HuH-7.5 (cell line): Measurements from ENCODE around the gene NPHP4.
"Not testable (repeated sequence)": the region's sequence is repeated elsewhere in the genome, so short reads cannot be mapped to it uniquely, and the experiment has no call there.

Experiments used
- DNase-seq: peaks from one replicate; pipeline ENCODE4 v3.0.0; 2011; ENCODE audit warnings: low spot score

NPHP4 gene

DNA sequence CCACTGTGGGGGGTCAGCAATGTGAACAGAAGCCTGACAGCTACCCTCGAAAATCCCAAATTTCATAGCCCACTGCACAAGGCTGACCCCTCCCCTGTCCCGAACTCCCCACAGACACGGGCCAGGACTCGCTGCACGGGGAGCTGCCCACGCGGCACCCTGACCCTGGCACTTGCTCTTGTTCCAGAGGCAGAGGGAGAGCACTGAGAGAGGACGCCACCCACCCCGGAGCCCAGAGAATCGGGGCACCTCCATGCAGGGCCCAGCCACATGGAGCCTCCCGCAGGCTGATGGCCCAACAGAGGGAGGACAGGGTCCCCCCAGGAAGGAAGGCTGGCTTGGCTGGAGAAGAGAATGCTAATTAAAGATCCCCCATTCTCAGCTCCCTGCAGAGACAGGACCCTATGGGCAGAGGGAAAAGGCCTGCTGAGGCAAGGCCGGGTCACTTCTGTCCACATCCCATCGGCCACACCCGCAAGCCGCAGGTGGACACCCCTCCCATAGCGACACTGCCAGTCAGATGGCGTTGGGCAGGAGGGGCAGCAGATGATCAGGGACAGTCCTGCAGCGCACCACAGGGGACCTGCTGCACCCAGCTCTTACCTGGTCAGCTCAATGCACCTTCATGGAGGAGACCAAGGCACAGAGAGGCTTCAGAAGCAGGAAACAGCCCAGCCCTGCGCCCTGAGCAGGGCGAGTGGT, 136.9 kb downstream of the NPHP4 start:
- DNase-seq = no peak

DNA sequence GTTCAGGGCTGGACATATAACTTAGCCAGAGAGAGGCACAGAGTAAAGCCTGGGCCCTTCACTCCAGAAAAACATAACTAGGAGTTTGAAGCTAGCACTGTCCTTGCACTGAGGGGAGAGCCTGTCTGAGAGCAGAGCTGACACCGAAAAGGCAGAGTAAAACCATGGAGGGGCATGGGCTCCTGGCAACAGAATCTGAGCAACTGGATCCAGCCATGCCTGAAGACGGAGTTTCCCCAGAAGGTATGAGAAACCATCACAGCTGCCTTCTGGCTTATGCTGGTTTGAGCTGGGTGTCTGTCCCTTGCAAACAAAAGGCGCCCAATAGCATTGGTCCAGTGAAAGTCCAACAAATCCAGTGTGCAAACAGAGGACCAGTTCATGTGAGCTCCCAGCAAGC, 137.5 kb downstream of the NPHP4 start:
- no peak for DNase-seq

DNA sequence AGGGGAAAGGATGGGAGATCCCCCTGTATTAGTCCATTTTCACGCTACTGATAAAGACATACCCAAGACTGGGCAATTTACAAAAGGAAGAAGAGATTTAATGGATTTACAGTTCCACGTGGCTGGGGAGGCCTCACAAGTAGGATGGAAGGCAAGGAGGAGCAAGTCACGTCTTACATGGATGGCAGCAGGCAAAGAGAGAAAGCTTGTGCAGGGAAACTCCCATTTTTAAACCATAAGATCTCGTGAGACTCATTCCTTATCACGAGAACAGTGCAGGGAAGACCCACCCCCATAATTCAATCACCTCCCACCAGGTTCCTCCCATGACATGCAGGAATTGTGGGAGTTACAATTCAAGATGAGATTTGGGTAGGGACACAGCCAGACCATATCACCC, 138.4 kb downstream of the NPHP4 start:
- not testable (repeated sequence) for DNase-seq

DNA sequence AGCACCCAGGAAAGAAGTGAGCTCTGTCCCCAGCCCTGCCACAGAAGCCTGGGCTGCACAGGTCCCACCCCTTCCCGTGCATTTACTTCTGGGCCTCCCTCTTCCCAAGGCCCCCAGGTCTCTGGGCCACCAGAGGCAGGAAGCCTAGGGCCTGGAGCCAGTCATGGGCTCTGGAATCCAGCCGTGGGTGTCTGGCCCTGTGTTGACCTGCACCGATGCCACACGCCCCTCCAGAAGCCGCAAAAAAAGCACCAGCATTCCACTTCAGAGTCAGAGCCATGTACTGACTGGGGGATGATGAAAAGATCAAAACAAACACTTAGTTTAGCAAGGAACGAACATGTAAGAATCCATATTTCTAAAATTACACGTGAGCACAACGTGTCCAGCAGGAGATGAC, 141.7 kb downstream of the NPHP4 start:
- no peak for DNase-seq

DNA sequence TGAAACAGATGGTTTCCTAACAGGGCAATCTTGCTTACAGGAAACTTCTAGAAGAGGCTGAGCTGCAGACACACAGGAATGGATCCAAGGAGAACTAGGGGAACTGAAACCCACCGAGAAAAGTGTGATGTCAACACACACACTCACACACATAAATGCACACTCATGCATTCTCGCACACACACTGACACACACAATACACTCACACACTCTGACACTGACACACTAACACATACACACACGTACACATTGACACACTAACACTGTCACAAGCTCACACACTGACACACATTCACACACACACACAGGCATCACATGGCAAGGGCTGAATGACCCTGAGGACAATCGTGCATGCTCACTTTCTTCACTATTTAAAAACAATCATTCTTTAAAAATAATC, 142.7 kb downstream of the NPHP4 start:
- DNase-seq = no peak

DNA sequence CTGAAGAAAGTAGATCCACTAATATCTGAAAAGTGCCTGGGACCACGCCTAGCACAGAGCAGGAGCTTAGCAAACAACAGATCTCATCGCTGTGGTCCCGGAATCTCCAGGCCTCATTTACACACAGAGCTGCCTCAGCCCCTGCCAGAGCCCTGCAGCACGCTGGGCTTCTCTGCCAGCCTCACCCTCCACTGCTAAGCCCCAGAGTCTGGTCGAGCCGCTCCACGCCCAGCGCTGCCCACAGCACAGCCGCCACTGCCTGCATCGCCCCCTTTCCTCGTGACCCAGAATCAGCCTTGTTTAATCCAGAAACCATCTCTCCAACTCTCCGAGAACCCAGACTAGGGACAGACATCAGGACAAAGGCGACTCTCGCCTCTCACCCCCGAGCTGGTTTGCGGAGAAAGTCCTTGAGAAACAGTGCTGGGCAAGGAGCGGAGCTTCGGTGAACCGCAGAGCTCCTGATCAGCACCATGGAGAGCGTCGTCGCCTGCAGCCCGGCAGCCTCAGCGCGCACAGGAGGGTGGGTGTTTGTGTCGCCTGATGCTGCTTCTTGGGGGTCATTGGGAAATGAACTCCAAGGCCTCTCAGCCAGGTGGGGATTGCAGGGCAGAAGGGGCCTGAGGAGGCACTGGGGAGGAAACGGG, 145.1 kb downstream of the NPHP4 start:
- peak; percentile 58 for DNase-seq

DNA sequence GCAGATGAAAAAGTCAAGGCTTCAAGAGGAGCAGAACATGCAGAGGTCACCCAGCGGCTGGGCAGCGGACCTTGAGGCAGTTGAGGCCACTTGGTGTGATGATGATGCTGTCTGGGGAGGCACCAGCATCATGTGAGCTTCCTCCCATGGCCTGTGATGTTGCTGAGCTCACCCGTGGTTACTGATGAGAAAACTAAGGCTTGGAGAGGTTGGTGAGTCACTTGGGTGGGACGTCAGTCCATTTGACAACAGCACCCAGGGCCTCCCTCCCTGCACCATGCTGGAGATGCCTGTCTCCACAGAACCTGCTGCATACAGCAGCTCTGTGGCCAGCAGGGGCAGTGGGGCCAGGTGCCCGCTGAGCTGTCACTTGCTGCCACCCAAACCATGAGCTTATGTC, 146.8 kb downstream of the NPHP4 start:
- no peak for DNase-seq

DNA sequence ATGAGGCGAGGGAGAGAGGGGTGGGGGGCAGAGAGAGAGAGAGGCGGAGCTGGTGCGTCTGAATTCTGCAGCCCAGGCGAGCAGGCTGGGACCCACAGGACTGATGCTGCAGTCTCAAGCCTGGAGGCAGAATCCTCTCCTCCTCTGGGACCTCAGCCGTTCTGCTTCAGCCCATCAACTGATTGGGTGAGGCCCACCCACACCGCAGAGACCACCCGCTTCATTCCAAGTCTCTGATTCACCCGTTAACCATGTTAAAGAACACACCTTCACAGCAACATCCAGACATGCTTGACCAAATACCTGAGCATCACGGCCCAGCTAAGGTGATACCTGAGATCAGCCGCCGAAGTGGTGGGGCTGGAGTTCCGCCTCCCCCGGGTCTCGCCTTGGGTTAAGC, 147.8 kb downstream of the NPHP4 start:
- no peak for DNase-seq

DNA sequence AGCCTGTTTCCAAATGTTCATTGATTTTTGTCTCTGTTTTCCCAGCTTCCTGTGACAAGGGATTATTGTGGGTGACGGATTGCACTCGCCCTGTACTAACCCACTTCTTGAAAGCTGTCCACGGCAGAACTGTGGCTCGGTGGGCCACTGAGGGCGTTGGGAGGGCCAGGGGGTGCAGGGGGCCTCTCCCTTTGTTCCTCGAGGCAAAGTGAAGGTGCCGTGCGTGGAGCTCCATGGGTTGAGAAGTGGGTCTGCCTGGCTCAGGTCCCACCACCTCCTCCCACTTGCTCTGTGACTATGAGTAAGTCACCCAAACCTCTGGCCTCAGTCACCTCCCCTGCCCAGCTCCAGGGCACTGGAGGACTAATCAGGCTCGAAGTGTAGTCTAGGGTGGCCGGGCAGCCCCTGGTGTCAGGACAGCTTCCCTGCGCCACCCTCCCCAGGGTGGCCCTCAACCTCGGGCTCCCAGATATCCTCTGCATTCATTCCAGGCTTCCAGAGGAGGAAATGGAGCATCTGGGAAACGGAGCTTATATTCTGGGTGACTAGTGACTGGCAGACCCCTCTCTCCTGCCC, 148.6 kb downstream of the NPHP4 start:
- no peak for DNase-seq

DNA sequence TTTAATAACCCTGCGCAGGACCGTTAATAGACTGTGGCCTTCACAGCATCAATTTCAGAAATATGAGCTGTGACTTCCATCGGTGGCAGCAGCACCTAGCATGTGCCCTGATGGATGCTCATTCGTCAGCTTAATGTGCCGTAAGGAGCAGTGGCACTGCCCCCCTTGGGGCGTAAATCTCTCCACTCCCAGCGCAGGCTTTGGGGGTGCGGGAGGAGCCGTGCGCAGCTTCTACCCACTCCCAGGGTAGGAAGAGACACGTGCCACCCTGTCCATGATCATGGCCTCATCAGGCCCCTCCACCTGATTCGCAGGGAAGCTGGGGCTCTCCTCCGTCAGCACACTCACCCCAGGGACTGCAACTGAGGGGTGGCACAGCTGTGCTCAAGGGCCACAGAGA, 149.5 kb downstream of the NPHP4 start:
- DNase-seq = no peak

DNA sequence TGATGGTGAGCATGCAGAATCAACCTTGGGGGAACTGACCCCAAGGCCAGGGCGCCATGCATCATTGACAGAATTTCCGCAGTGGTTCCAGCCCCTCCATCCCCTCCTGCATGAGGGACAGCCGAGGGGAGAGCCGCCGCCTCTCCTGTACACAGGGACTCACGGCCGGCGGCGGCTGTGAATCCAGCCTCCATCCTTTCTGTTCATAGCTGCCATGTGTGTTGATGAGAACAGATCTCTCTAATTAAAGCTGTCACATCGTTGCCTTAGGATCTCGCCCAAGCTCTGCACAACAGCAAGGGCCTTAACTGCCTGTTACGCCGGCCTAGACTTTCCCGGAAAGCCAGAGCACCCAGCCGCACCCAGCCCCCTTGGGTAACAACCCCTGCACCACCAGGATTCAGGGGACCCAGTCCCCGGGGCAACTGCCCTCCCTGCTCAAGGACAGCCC, 151.6 kb downstream of the NPHP4 start:
- no peak for DNase-seq

DNA sequence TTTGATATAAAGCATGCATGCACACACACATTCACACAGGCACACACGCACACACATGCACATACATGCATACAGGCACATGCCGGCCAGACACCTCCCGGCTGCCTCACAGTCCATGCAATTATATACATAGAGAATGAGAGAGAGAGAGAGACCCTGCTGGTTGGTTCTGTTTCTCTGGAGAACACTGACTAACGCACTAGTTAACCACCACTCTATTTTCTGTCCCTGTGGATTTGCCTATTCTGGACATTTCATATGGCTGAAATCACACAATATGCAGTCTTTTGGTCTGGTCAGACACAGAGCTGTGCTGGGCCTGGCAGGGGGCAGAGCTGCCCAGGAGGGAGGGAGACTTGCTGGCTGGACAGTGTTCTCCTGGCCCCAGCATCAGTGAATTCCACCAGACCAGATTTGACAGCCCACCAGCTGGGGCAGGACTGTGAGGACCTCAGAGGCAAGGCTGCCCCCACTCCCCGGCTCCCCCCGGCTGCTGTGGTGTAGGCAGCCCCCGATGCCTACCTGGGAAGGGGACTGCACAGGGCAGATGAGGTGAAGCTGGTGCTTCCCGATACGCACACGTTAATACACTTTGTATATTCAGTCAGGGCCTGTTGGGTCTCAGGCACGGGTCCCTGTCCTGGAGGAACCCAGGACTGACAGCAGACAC, 152.2 kb downstream of the NPHP4 start:
- no peak for DNase-seq

DNA sequence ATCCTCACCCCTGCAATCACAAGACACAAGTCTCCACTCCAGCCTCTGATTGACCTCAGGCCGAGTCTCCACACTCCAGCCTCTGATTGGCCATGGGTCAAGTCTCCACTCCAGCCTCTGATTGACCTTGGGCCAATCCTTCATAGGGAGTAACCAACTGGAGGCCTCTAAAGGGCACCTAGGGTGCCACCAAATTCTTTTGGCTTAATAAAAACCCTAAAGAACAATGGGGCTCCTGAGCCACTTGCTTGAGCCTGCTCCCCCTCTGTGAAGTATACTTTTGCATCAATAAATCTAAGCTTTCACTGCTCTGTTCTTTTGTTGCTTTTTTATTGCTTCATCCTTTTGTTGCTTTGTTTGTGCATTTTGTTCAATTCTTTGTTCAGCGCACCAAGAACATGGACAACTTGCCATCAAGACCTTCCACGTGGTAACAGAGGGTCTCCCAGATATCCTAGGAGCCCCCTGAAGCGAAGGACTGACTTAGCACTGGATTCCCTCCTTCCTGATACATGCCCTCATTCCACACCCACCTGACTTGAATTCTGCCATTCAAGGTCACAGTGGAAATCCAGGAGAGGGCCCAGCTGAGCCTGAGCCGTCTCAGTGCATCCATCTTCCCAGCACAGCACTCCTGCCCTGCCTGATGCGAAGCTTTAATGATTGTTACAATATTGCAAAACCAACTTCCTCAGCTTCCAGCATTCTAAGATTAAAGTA, 152.9 kb downstream of the NPHP4 start:
- no peak for DNase-seq

DNA sequence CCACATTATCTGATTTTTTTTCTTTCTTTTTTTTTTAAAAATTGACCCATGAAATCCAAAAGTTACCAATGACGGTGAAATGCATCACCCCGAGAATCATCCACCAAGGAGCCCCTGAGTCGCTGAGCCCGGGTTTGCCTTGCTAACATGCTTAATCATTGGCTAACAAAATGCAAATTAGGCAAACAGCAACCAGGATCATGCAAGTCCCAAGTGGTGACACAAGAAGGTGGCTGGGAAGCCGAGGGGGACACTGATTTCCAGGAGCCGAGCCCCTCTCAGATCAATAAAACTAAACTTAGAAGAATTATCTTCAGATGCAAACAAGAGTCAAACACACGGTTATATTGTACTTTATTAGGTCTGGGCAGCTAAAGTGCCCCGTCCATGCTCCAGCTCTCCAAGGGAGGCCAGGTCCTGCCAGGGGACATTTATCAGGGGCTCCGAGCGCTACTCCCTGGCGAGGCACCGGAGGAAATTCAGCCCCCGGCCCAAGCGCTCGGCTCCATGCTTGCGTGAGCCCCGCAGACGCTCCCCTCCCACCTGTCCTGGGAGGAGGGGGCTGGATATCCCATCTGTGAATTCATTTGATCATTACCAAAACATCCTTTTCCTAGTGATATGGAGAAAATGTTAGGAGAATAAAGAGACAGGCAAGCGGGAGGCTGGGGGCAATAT, 154.1 kb downstream of the NPHP4 start:
- DNase-seq = no peak

DNA sequence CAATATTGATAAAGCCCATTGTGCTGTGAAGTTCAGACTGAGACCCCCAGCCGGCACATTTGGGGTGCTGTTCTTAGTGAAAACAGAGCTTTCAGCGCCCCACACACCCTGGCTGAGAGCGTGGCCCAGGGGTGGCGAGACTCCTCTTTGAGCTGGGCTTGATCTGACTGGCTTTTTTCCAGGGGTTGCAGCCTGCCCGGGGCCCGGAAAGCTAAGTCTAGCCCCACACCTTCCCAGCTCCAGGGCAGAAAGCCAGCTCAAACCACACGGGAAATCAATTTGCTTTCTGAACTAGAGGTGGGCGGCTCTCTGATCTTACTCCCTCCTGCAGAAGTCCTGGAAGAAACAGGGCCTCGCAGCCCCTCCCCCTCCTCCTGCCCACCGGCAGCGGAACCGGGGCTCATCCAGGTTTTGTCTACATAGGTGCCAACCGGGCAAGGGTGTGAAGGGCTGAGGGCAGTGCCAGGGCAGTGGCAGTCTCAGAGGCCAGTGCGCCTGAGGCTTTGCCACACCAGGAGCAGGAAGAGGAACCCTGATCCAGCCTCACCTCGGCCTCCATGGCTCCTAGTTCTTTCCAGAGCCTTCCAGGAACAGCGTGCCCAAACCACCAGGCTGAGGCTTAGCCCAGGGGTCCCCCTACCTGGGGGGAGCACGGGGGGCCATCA, 155.3 kb downstream of the NPHP4 start:
- no peak for DNase-seq

DNA sequence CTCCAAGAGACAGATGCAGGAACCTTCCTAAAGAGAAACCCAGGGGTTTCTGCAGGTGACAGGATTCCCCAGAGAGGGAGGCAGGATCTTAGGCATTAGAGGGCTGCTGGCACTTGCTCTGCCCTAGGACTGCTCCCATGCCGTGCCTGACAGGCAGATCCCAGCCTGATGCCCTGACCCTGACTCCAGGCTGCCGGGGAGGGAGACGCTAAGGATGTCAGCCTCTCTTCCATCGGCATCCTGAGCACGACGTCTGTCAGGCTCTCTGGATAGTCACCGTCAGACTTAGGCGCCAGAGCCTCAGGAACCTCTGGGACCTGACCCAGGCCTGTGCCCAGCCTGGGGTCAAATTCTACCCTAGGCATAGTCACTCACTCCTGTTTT, 157.1 kb downstream of the NPHP4 start:
- DNase-seq = no peak

DNA sequence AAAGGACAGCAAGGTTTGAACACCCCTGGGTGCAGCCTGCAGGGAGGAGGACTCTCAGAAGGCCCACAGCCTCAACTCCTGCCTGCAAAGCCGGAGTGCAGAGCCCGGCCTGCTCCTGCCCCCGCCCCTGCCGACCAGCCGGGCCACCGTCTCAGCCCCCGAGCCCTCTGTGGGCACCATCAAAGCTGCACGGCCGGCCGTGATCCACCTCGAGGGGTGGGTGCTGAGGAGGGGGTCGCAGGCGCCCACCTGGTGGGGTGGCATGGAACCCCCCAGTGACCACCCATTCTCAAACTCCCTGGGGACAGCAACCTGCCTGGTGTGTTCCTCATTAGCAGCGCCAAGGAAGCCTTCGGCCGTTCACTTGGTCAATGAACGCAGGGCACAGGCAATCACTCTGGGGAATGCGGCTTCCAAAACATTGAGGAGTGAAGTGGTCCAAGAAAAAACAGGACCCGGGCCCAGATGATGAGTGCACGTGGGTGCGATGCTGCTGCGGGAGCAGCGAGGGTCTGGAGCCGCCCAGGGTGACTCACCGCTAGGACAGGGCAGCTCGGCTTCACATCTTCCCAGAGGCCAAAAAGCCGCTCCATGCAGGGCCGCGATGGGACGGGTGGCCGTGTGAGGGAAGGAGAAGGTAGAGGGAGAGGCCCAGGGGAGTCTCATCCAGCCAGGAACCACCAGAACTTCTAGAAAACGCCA, 157.6 kb downstream of the NPHP4 start:
- DNase-seq = no peak

DNA sequence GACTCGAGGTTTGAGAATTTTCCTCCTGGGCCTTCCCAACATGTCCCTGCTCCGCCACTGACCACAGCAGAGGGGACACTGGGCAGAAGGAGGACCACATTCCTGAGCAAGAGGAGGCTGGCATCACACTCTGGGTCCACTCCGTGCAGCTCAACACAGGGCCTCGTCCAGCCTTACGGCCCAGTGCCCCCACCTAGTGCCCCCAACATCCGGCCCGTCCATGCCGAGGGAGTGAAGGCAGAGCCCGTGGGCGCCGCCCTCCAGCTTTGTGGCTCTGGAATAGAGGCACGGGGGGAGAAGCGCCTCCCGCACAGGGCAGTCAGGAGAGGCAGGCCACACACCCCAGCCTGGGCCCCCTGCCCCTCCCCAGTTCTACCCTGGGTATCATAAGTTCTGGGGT, 158.3 kb downstream of the NPHP4 start:
- DNase-seq = no peak

DNA sequence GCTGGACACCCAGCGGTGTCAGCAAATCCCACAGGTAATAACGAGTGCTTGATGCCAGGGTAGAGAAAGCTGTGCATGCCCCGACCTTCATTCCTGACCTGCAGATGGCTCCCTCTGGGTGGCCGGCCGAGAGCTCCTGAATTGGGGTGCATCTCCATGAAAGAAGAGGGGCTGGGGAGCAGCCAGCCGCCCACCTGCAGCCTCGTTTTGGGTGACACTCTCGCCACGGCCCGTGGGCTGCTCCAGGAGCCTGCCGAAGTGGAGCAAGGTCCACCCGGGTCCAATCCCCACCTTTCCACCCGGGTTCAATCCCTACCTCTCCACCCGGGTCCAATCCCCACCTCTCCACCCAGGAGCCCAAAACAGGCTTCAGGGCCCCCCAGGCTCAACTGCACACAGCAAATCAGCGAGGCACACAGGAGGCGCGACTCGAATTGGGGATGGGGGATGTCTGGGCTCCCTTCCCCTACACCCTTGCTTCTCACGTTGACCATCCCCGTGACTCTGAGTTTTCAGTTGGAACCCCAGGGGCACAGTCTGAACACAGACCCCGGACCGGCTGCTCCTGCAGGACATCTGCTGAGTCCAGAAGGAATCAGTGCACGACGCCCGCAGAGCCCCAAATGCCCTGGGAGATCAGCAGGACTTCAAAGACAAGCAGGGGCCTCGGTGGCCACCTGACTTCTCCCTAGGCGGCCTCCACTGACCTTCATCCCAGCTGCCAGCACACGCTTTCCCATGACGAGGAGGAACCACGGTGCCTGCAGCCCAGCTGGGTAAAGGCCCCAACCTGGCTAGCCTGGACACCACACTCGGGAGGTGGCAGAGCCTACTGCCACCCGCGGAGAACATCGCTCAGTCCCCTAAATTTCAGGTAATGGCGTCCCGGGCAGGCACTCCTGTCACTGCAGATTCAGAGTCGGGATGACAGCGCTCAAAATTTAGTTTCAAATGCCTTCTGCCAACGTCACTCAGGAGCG, 159.0 kb downstream of the NPHP4 start:
- no peak for DNase-seq
